ENCODE data around the gene RPUSD2. TPM values are rescaled to one million over a fixed set of nuclear protein-coding genes. Genes with fewer than 3 reads are reported as not detected.
"Not testable (repeated sequence)": the region's sequence is repeated elsewhere in the genome, so short reads cannot be mapped to it uniquely, and the experiment has no call there.

Gene RPUSD2
- total RNA-seq, 4 donors from 2014 or later = 4.3 to 11.4 (median 8.3) TPM

GRCh38 chr15:40578892-40579291 lies 9.8 kb downstream of the RPUSD2 start:
- peaks cover 0 to 13% (median 5%) of the 10 kb centered on the region in 3 donors for H3K36me3 ChIP-seq

GRCh38 chr15:40581796-40582195 lies 12.7 kb downstream of the RPUSD2 start:
- DNase-seq (ENCODE audit: low spot score in 2 of 2); H3K36me3 ChIP-seq; H3K4me3 ChIP-seq; H3K27ac ChIP-seq; H3K27me3 ChIP-seq; H3K9me3 ChIP-seq; H3K4me1 ChIP-seq: not testable (repeated sequence)
- 43 to 63% methylated on average over 2 of the region's 2 CpGs for WGBS, 2 donors

More at GRCh38 chr15:40578892-40579291, 9.8 kb downstream of the RPUSD2 start:
- no peak overlapping the region for H3K27ac ChIP-seq
- DNase-seq (ENCODE audit: low spot score in 2 of 2) = no peak
- no peak overlapping the region for H3K4me3 ChIP-seq
- 37 to 51% methylated on average over 4 of the region's 4 CpGs for WGBS, 2 donors
- no peaks in the 10 kb centered on the region for H3K9me3 ChIP-seq
- H3K27me3 ChIP-seq = no peaks in the 10 kb centered on the region
- TF ChIP-seq POLR2A (IDR thresholded peaks at IDR 0.05) (no peak), CTCF (IDR thresholded peaks at IDR 0.05) (no peak), EP300 (IDR thresholded peaks at IDR 0.05) (no peak)
- no peaks in the 10 kb centered on the region for H3K4me1 ChIP-seq

- no peak for DNase-seq (ENCODE audit: low spot score in 2 of 2)
- H3K9me3 ChIP-seq = no peaks in the 10 kb centered on the region
- no peaks in the 10 kb centered on the region for H3K4me1 ChIP-seq
- WGBS, 2 donors = 62 to 64% methylated on average over 8 of the region's 8 CpGs
- H3K27me3 ChIP-seq = no peaks in the 10 kb centered on the region
- TF ChIP-seq POLR2A (IDR thresholded peaks at IDR 0.05) = no peak
- TF ChIP-seq CTCF (IDR thresholded peaks at IDR 0.05) = no peak
- TF ChIP-seq EP300 (IDR thresholded peaks at IDR 0.05) = no peak
- peak overlapping the region; percentile 4 to 46 (median 12) for H3K4me3 ChIP-seq
- no peak overlapping the region for H3K27ac ChIP-seq
- no peaks in the 10 kb centered on the region for H3K36me3 ChIP-seq
Measured at GRCh38 chr15:40582726-40583246, 13.7 kb downstream of the RPUSD2 start.

- Histone ChIP-seq H3K27ac (no peak overlapping the region), H3K9me3 (no peaks in the 10 kb centered on the region), H3K27me3 (no peaks in the 10 kb centered on the region), H3K4me3 (no peak overlapping the region), H3K4me1 (no peaks in the 10 kb centered on the region), H3K36me3 (no peaks in the 10 kb centered on the region)
- TF ChIP-seq EP300 (IDR thresholded peaks at IDR 0.05) (no peak), CTCF (IDR thresholded peaks at IDR 0.05) (no peak), POLR2A (IDR thresholded peaks at IDR 0.05) (no peak)
- DNase-seq (ENCODE audit: low spot score in 2 of 2) = no peak
- WGBS, 2 donors = 39 to 45% methylated on average over 2 of the region's 2 CpGs
Measured at GRCh38 chr15:40584191-40584590, 15.1 kb downstream of the RPUSD2 start.

GRCh38 chr15:40590667-40591050 lies 21.6 kb downstream of the RPUSD2 start:
- Histone ChIP-seq H3K9me3 (no peaks in the 10 kb centered on the region), H3K27ac (no peak overlapping the region), H3K27me3 (no peaks in the 10 kb centered on the region), H3K36me3 (no peaks in the 10 kb centered on the region), H3K4me3 (no peak overlapping the region), H3K4me1 (peaks cover 0 to 21% (median 8%) of the 10 kb centered on the region in 4 donors)
- TF ChIP-seq CTCF (IDR thresholded peaks at IDR 0.05) (no peak), POLR2A (IDR thresholded peaks at IDR 0.05) (no peak), EP300 (IDR thresholded peaks at IDR 0.05) (no peak)
- no peak for DNase-seq (ENCODE audit: low spot score in 2 of 2)
- 70 to 76% methylated on average over 12 of the region's 12 CpGs for WGBS, 2 donors

GRCh38 chr15:40591389-40591788 lies 22.3 kb downstream of the RPUSD2 start:
- Histone ChIP-seq H3K4me1 (peaks cover 0 to 21% (median 8%) of the 10 kb centered on the region in 4 donors), H3K27me3 (no peaks in the 10 kb centered on the region), H3K9me3 (no peaks in the 10 kb centered on the region), H3K36me3 (no peaks in the 10 kb centered on the region), H3K4me3 (no peak overlapping the region), H3K27ac (no peak overlapping the region)
- no peak for DNase-seq (ENCODE audit: low spot score in 2 of 2)
- 68 to 72% methylated on average over 8 of the region's 8 CpGs for WGBS, 2 donors
- TF ChIP-seq POLR2A (IDR thresholded peaks at IDR 0.05) = no peak
- no peak for TF ChIP-seq CTCF (IDR thresholded peaks at IDR 0.05)
- TF ChIP-seq EP300 (IDR thresholded peaks at IDR 0.05) = no peak
